ENCODE data around the gene STEAP1.
A peak's percentile ranks its signal among the peaks of the same experiment; 100 is the strongest.

STEAP1 gene

DNA sequence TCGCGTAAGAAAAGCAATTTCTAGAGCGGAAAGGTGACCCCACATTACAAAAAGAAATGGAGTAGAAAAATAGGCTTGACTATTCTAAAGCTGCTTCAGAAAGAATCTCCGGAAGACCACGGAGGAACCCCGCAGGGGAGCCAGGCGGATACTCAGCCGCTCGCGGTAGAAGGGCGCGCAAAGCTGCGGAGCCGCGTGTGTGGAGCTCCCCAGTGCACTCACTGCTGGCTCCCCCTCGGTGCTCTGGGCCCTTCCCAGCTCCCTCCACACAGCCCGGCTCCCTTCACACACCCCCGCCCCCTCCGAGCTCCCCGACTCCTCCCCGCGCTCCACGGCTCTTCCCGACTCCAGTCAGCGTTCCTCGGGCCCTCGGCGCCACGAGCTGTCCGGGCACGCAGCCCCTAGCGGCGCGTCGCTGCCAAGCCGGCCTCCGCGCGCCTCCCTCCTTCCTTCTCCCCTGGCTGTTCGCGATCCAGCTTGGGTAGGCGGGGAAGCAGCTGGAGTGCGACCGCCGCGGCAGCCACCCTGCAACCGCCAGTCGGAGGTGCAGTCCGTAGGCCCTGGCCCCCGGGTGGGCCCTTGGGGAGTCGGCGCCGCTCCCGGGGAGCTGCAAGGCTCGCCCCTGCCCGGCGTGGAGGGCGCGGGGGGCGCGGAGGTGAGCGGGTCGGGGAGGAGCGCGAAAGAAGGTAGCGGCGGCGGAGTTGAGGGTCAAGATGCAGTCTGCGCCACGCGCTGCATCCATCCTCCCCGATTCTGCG, 57.3 kb downstream of the STEAP1 start, which contains the start of gene STEAP2:
Gene STEAP2 (plus strand): TSS at position 350 of the 758 bp plus-strand sequence. CDS start 13,343 bp downstream, outside the sequence.
- peak; percentile 40 for DNase-seq (ENCODE audit: low spot score)

DNA sequence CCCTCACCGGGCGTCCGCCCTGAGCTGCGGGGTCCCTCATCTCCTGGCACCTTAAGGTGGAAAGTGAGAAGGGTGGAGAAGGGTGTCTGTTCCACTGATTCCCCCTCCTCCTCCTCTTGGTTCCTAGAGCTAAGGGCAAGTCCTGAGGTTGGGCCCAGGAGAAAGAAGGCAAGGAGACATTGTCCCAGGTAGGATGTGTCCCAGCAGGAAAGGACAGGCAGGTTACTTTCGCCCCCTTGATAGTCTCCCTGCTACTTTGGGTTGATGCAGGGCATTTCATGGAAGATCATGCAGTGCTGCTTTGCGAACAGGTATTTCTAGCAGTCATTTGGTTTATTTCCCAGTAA, 57.9 kb downstream of the STEAP1 start:
- no peak for DNase-seq (ENCODE audit: low spot score)

DNA sequence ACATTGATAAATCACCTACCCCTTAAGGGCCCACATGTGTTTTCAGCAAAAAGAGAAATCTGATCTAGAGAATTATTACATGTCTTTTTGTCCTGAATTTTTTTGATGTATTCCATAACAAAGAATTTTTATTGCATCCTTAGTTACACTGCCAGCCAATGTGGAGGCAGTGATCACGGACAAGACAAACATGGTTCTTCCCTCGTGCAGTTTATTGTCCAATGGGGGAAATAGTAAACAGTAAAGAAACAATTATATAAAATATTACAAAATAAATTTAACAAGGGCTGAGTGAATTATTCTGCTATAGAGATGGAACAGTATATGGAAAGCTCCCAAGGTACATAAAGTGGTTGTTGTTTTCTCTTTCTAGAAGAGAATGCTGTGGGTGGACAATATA, 59.3 kb downstream of the STEAP1 start:
- DNase-seq (ENCODE audit: low spot score) = no peak

All from COLO829 (cell line).